ENCODE measurements around the gene DNAJC5.
A peak's percentile ranks its signal among the peaks of the same experiment; 100 is the strongest.

Gene DNAJC5

DNA sequence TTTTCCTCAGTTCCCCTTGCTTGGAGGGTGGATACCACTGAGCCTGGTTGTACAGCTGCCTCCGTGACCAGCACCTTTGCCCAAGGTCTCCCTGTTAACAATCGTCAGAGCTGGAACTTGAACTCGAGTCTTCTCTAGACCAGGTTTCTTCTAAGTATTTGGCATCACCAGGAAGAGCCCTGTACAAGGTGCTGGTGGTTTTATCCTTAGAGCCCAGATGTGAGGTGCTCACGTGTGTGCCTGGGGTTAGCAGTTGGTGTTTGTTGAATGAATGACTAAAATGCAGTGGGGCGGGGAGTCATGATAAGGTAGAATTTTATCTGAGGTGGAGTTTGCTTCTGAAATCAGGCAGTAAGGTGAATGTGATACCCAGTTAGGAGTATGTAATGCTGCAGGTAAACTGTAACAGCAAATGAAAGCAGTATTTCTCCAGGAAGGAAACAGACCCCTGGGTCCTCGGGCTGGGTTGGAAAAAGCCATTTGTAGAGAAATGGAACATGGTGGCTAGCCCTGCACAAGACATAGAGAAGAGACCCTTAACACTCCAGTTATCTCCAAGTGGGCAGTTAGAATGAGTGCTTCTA is 3.1 kb downstream of the DNAJC5 start:
- DNase-seq (ENCODE audit: low read depth, low spot score), result no peak
- Histone ChIP-seq H3K9me3 (ENCODE audit: insufficient read depth, low read length) (no peaks in the 10 kb centered on the region), H3K9ac (ENCODE audit: insufficient read length, low read depth) (no peak overlapping the region), H3K4me1 (ENCODE audit: insufficient read depth, insufficient read length) (peaks cover 8% of the 10 kb centered on the region), H3K36me3 (ENCODE audit: insufficient read depth, insufficient read length, low read length) (peaks cover 31% of the 10 kb centered on the region), H3K27me3 (ENCODE audit: insufficient read depth, insufficient read length) (no peaks in the 10 kb centered on the region), H3K4me3 (ENCODE audit: insufficient read length, low read depth) (no peak overlapping the region)
- TF ChIP-seq ZNF274 (IDR thresholded peaks at IDR 0.05; ENCODE audit: low read depth, low read length) (no peak), YY1 (IDR thresholded peaks at IDR 0.05; ENCODE audit: insufficient read depth, insufficient read length) (no peak), SUZ12 (IDR thresholded peaks at IDR 0.05; ENCODE audit: extremely low read depth, insufficient read depth, insufficient read length) (no peak)

- DNase-seq (ENCODE audit: low read depth, low spot score), result no peak
- Histone ChIP-seq H3K27me3 (ENCODE audit: insufficient read depth, insufficient read length) (no peaks in the 10 kb centered on the region), H3K4me1 (ENCODE audit: insufficient read depth, insufficient read length) (peaks cover 10% of the 10 kb centered on the region), H3K36me3 (ENCODE audit: insufficient read depth, insufficient read length, low read length) (peaks cover 32% of the 10 kb centered on the region), H3K9me3 (ENCODE audit: insufficient read depth, low read length) (no peaks in the 10 kb centered on the region), H3K9ac (ENCODE audit: insufficient read length, low read depth) (peak overlapping the region; percentile 51), H3K4me3 (ENCODE audit: insufficient read length, low read depth) (no peak overlapping the region)
- no peak for TF ChIP-seq SUZ12 (IDR thresholded peaks at IDR 0.05; ENCODE audit: extremely low read depth, insufficient read depth, insufficient read length)
- TF ChIP-seq ZNF274 (IDR thresholded peaks at IDR 0.05; ENCODE audit: low read depth, low read length), result no peak
- TF ChIP-seq YY1 (IDR thresholded peaks at IDR 0.05; ENCODE audit: insufficient read depth, insufficient read length), result no peak
Observed at GRCh38 chr20:63898882-63899558, 4.1 kb downstream of the DNAJC5 start.

DNA sequence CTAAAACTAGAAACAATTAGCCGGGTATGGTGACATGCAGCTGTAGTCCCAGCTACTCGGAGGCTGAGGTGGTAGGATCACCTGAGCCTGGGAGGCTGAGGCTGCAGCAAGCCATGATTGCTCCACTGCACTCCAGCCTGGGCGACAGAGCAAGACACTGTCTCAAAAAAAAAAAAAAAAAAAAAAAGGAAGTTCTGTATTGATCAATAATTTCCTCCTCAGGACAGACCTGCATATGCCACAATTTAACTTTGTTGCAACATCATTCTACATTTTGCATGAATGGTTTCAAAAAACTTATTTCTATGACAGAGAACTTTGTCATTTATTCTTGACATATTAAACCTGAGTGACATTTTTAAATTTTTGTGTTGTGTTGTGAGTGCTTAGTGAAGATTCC is 5.5 kb downstream of the DNAJC5 start:
- DNase-seq (ENCODE audit: low read depth, low spot score), result no peak
- H3K9me3 ChIP-seq (ENCODE audit: insufficient read depth, low read length), result no peaks in the 10 kb centered on the region
- H3K4me3 ChIP-seq (ENCODE audit: insufficient read length, low read depth), result no peak overlapping the region
- H3K27me3 ChIP-seq (ENCODE audit: insufficient read depth, insufficient read length), result no peaks in the 10 kb centered on the region
- peaks cover 10% of the 10 kb centered on the region for H3K4me1 ChIP-seq (ENCODE audit: insufficient read depth, insufficient read length)
- H3K9ac ChIP-seq (ENCODE audit: insufficient read length, low read depth), result no peak overlapping the region
- peaks cover 32% of the 10 kb centered on the region for H3K36me3 ChIP-seq (ENCODE audit: insufficient read depth, insufficient read length, low read length)
- TF ChIP-seq SUZ12 (IDR thresholded peaks at IDR 0.05; ENCODE audit: extremely low read depth, insufficient read depth, insufficient read length) (no peak), ZNF274 (IDR thresholded peaks at IDR 0.05; ENCODE audit: low read depth, low read length) (no peak), YY1 (IDR thresholded peaks at IDR 0.05; ENCODE audit: insufficient read depth, insufficient read length) (no peak)

- Histone ChIP-seq H3K36me3 (ENCODE audit: insufficient read depth, insufficient read length, low read length) (peaks cover 20% of the 10 kb centered on the region), H3K4me3 (ENCODE audit: insufficient read length, low read depth) (no peak overlapping the region), H3K27me3 (ENCODE audit: insufficient read depth, insufficient read length) (no peaks in the 10 kb centered on the region), H3K9ac (ENCODE audit: insufficient read length, low read depth) (no peak overlapping the region), H3K9me3 (ENCODE audit: insufficient read depth, low read length) (no peaks in the 10 kb centered on the region), H3K4me1 (ENCODE audit: insufficient read depth, insufficient read length) (peaks cover 4% of the 10 kb centered on the region)
- no peak for DNase-seq (ENCODE audit: low read depth, low spot score)
- TF ChIP-seq SUZ12 (IDR thresholded peaks at IDR 0.05; ENCODE audit: extremely low read depth, insufficient read depth, insufficient read length) (no peak), YY1 (IDR thresholded peaks at IDR 0.05; ENCODE audit: insufficient read depth, insufficient read length) (no peak), ZNF274 (IDR thresholded peaks at IDR 0.05; ENCODE audit: low read depth, low read length) (no peak)
Observed at GRCh38 chr20:63903796-63904561, 9.1 kb downstream of the DNAJC5 start.

DNA sequence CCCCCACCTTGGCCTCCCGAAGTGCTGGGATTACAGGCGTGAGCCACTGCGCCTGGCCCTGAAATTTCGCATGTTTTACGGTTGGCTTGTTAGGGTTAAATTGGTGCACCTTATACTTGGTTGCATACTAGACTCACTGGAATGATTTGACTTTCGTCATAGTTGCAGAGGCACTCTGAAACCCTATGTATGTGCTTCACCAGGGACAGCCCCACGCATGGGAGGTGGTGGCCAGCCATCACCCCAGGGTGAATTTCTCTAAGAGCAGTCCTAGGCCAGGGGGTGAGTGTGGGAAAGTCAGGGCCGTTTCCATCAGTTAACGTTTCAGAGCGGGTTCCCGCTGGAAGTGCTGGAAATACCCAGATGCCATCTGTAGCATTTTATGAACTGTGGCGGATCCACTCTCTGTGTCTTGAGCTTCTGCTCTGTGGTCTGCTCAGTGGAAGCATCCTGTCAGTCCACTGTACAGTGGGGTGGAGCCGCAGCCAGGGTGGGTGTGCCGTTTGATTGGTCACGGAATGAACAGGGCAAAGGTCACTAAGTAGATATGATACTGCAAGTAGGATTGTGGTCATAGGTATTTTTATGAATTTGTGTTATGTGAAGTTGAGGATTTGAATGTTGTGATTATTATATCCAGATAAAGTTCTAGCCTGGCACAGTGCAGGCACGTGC is 13.2 kb downstream of the DNAJC5 start:
- H3K27me3 ChIP-seq (ENCODE audit: insufficient read depth, insufficient read length), result no peaks in the 10 kb centered on the region
- H3K36me3 ChIP-seq (ENCODE audit: insufficient read depth, insufficient read length, low read length), result peaks cover 11% of the 10 kb centered on the region
- no peak overlapping the region for H3K9ac ChIP-seq (ENCODE audit: insufficient read length, low read depth)
- TF ChIP-seq SUZ12 (IDR thresholded peaks at IDR 0.05; ENCODE audit: extremely low read depth, insufficient read depth, insufficient read length) (no peak), ZNF274 (IDR thresholded peaks at IDR 0.05; ENCODE audit: low read depth, low read length) (no peak), YY1 (IDR thresholded peaks at IDR 0.05; ENCODE audit: insufficient read depth, insufficient read length) (no peak)
- H3K4me1 ChIP-seq (ENCODE audit: insufficient read depth, insufficient read length), result peaks cover 5% of the 10 kb centered on the region
- no peaks in the 10 kb centered on the region for H3K9me3 ChIP-seq (ENCODE audit: insufficient read depth, low read length)
- H3K4me3 ChIP-seq (ENCODE audit: insufficient read length, low read depth), result no peak overlapping the region
- DNase-seq (ENCODE audit: low read depth, low spot score), result no peak

- Histone ChIP-seq H3K36me3 (ENCODE audit: insufficient read depth, insufficient read length, low read length) (peaks cover 16% of the 10 kb centered on the region), H3K27me3 (ENCODE audit: insufficient read depth, insufficient read length) (no peaks in the 10 kb centered on the region), H3K4me1 (ENCODE audit: insufficient read depth, insufficient read length) (peaks cover 8% of the 10 kb centered on the region), H3K4me3 (ENCODE audit: insufficient read length, low read depth) (no peak overlapping the region), H3K9ac (ENCODE audit: insufficient read length, low read depth) (no peak overlapping the region), H3K9me3 (ENCODE audit: insufficient read depth, low read length) (peaks cover 13% of the 10 kb centered on the region)
- TF ChIP-seq ZNF274 (IDR thresholded peaks at IDR 0.05; ENCODE audit: low read depth, low read length), result no peak
- TF ChIP-seq SUZ12 (IDR thresholded peaks at IDR 0.05; ENCODE audit: extremely low read depth, insufficient read depth, insufficient read length), result no peak
- no peak for TF ChIP-seq YY1 (IDR thresholded peaks at IDR 0.05; ENCODE audit: insufficient read depth, insufficient read length)
- no peak for DNase-seq (ENCODE audit: low read depth, low spot score)
Observed at GRCh38 chr20:63911176-63911575, 16.2 kb downstream of the DNAJC5 start.
